Dendritic cell treated with granulocyte-macrophage colony-stimulating factor and Interleukin-4, amounts not matched to agents 40 ng/mL and 50 ng/mL, for 4 days (primary cell): ENCODE results near the gene NRARP.

Source experiments
- H3K27ac Mint-ChIP-seq: one replicate; pipeline ENCODE4 v1.8.0; 2022; ENCODE audit warnings: mild to moderate bottlenecking, mixed read lengths
- H3K27me3 Mint-ChIP-seq: one replicate; pipeline ENCODE4 v1.8.0; 2022; ENCODE audit warnings: mild to moderate bottlenecking, mixed read lengths
- H3K36me3 Mint-ChIP-seq: one replicate; pipeline ENCODE4 v1.8.0; 2022; ENCODE audit warnings: low read depth, mixed read lengths
- H3K4me1 Mint-ChIP-seq: one replicate; pipeline ENCODE4 v1.8.0; 2022; ENCODE audit warnings: low read depth, mixed read lengths
- H3K4me3 Mint-ChIP-seq: one replicate; pipeline ENCODE4 v1.8.0; 2022; ENCODE audit warnings: mild to moderate bottlenecking, moderate library complexity, mixed read lengths
- H3K9me3 Mint-ChIP-seq: one replicate; pipeline ENCODE4 v1.8.0; 2022; ENCODE audit warnings: mixed read lengths
- intact Hi-C: fragments of 100-400 bp; cut with micrococcal nuclease; formaldehyde crosslinking; loops from one replicate; pipeline ENCODE4 v1.15.0; 2022

Gene NRARP

DNA sequence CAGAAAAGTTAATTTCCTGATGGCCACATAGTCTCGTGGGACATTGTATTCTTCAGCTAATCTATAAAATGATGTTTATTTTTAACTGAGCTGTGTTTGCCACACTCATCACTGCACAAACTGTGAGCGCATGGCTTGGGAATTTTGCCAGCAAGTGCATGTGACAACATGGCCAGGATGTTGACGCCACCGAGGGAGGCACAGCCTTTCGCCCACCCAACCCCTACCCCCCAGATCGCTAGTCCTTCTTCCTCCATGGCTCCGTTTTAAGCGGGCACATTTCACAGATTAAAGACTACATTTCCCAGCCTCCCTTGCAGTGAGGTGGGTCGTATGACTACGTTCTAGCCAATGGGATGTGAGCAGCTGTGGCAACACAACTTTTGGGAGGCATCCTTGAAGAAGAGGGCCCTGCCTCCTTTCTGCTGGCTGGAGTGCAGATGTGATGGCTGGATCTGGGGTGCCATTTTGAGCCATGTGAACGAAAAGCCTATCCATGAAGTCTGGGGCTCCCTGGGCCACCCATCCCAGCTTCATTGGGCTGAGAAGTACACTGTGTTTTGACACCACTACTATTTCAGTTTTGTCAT is 7.9 kb downstream of the NRARP start:
- Mint-ChIP-seq H3K36me3 (peaks cover 5% of the 10 kb centered on the region), H3K4me1 (peaks cover 11% of the 10 kb centered on the region), H3K4me3 (no peak overlapping the region), H3K9me3 (no peaks in the 10 kb centered on the region), H3K27ac (no peak overlapping the region), H3K27me3 (peaks cover 64% of the 10 kb centered on the region)
- intact Hi-C loops: loop anchor here (2.0 to 10.0 kb wide), 2 partner anchors 113 to 231 kb away; no protein-coding TSS in a partner anchor

DNA sequence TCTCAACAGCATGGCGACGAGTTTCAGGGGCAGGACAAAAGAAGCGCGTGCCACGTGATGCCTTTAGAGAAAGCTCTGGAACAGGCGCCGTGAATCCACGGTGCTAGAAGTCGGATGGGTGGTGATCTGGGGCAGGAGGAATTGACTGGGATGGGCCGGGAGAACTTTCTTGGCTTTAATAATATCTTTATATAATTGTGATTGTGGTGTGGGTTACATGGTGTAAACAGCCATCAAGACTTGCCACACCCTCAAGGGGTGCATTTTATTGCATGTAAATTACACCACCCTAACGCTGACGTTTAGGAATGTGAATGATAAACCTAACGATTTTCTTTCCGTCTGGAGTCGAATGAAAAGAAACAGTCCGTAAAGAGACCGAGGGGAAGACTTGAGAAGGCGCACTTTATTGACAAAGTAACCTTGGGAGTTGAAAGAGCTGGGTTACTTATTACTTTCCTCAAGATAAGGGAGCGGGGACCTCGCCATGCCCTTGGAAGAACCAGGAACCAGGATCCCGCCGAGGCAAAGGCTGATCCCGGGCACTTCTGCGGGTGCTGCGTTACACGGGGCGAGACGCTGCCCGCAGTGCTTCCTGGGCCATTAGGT is 8.5 kb downstream of the NRARP start:
- peaks cover 60% of the 10 kb centered on the region for H3K27me3 Mint-ChIP-seq
- H3K9me3 Mint-ChIP-seq: no peaks in the 10 kb centered on the region
- H3K4me3 Mint-ChIP-seq: no peak overlapping the region
- intact Hi-C loops: loop anchor here (2.0 to 10.0 kb wide), 2 partner anchors 113 to 231 kb away; no protein-coding TSS in a partner anchor
- H3K36me3 Mint-ChIP-seq: peaks cover 5% of the 10 kb centered on the region
- H3K4me1 Mint-ChIP-seq: peaks cover 11% of the 10 kb centered on the region
- no peak overlapping the region for H3K27ac Mint-ChIP-seq

DNA sequence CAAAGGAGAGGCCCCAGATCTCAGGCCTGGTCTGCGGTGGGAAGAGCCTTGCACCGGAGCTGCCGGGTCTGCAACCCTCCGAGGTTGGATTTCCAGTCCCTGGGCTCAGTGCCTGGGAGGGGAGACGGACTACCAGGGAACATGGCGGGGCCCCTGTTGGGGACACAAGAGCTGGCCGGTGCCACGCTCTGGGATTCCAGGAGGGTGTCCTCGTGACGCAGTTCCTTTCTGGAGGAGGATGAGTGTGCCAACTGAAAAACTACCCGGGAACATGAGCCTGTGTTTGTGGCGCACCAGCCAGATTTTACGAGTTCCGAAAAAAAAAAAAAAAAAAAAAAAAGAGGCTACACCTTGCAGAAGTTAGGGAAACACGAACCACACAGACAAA is 9.0 kb downstream of the NRARP start:
- Mint-ChIP-seq H3K27ac (no peak overlapping the region), H3K4me3 (no peak overlapping the region), H3K27me3 (peaks cover 55% of the 10 kb centered on the region), H3K4me1 (peaks cover 11% of the 10 kb centered on the region), H3K9me3 (no peaks in the 10 kb centered on the region), H3K36me3 (peaks cover 5% of the 10 kb centered on the region)
- intact Hi-C loops: loop anchor here (10.0 kb wide), 1 partner anchor 232 kb away; no protein-coding TSS in a partner anchor

DNA sequence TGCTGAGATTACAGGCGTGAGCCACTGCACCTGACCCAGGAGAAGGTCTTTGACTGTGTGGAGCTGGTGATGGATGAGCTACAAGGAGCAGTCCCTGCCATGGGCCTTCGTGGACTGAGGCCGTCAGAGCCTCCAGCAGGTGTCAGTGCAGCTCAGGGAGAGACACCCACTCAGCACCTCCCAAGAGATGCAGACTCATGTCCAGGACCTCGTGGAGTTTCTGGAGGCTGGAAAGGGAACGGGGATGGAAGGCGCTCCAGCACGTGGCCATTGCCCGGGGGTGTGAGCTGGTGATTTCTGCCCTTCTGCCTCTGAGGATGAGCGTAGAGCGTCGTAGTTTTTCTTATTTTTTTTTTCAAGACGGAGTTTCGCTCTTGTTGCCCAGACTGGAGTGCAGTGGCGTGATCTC is 15.1 kb downstream of the NRARP start:
- H3K36me3 Mint-ChIP-seq: peaks cover 31% of the 10 kb centered on the region
- H3K4me1 Mint-ChIP-seq: peaks cover 35% of the 10 kb centered on the region
- no peak overlapping the region for H3K27ac Mint-ChIP-seq
- intact Hi-C loops: no loop called here
- H3K4me3 Mint-ChIP-seq: no peak overlapping the region
- peaks cover 8% of the 10 kb centered on the region for H3K27me3 Mint-ChIP-seq
- H3K9me3 Mint-ChIP-seq: no peaks in the 10 kb centered on the region

DNA sequence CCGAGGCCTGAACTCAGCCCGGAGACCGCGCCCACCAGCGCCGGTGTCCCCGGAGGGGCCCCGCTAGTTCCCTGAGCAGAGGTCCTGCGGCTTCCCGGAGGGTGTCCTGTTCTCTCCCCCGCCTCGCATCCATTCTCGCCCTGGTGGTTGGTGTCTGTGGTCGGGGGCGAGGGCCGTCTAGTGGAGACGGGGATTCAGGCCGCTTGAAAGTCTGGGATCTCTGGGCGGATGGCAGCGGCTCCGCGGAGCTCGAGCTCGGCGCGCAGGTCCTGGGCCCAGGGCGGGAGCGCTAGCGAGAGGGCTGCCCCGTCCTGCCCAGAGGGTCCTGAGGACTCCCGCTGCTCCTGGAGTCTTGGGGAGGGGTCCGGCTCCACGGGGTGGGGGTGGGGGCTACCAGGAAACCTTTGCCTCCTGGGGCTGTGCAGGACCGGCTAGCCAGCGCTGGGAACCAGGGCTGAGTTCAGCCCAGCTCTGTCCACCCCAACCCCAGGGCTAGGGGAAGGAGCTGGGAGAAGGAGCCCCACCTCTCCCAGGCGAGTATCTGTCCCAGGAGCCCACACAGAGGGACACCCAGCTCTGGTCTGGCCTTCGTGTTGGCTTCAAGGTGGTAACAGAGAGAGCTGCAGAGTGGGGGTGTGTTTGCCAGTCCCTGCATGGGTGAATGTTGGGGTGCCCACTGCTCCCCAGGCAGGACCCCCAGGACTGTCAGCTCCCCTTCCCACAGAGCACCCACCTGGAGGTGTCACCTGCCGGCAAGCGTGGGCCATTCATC is 20.5 kb downstream of the NRARP start:
- Mint-ChIP-seq H3K4me1 (peaks cover 63% of the 10 kb centered on the region), H3K27me3 (no peaks in the 10 kb centered on the region), H3K27ac (peak overlapping the region; percentile 58), H3K36me3 (peaks cover 64% of the 10 kb centered on the region), H3K4me3 (no peak overlapping the region), H3K9me3 (no peaks in the 10 kb centered on the region)
- intact Hi-C loops: no loop called here

DNA sequence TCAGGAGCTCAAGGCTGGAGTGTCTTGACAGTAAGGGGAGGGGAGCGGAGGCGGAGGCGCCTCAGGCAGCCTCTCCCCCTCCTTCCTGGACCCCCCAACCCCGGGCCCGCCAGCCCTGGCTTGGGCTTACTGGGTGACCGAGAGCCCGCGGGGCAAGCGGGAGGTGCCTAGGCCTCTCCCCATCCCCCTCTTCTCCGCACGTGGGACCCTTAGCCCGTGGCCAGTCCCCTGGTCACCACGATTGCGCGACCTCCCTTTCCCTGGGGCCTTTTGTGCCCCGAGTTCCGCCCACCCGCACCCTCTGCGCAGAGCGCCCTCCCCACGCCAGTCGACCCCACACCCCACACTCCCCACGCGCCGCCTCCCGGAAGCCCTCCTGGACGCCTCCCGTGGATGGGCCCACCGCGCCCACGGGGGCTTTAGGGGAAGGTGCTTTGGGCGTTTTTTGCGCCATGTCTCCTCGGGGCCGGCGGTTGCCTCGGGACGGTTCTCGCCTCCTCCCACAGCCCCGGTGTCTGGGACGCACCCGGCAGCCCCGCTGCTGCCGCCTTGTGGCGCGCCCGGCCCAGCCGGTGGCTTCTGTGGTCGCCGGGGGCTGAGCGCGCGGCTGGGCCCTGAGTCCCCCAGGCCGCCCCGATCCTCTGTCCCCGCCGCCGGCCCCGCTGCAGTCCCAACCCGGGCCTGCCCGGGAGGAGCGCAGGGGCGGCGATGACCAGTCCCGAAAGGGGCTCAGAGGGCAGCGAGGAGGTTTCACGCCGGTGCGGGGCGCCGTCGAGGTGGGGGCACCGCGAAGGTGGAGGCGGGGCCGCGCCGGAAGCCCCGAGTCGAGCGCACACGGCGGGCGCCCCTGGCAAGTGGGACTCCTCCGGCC is 21.4 kb downstream of the NRARP start:
- peaks cover 62% of the 10 kb centered on the region for H3K4me1 Mint-ChIP-seq
- peak overlapping the region; percentile 48 for H3K4me3 Mint-ChIP-seq
- H3K9me3 Mint-ChIP-seq: no peaks in the 10 kb centered on the region
- intact Hi-C loops: no loop called here
- H3K36me3 Mint-ChIP-seq: peaks cover 64% of the 10 kb centered on the region
- no peaks in the 10 kb centered on the region for H3K27me3 Mint-ChIP-seq
- H3K27ac Mint-ChIP-seq: no peak overlapping the region

DNA sequence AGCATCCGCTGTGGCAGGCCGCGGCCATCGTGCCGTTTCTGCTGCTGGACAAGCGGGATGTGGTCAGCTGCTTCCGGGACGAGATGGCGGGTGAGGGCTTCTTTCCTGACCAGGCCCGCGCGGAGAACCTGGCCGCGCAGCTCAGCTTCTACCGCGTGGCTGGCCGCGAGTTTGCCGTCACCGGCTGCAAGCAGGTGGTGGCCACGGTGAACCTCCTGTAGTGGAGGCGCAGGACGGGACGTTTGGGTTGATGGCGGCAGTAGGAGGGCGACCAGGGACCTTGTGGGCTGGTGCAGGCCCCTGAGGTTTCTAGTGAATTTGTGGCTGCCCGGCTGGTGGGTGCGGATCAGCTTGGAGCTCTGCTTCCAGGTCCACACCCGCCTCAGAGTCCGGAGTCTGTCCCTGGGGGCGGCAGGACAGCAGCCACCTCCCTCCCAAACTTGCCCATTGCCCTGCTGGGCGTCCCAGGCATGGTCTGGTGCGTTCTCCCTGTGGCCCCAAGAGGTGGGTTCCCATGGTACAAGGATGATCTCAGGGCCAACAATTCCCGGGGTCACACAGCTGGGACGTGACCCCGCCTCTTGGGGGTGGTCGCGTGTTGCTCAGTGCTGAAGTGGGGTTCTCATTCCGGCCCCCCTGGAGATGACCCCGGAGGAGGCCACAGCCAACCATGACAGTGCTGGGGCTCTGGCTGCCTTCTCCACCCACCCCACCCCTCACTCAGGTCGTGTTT is 22.2 kb downstream of the NRARP start:
- Mint-ChIP-seq H3K27ac (no peak overlapping the region), H3K9me3 (no peaks in the 10 kb centered on the region), H3K4me3 (peak overlapping the region; percentile 41), H3K36me3 (peaks cover 64% of the 10 kb centered on the region), H3K27me3 (no peaks in the 10 kb centered on the region), H3K4me1 (peaks cover 66% of the 10 kb centered on the region)
- intact Hi-C loops: no loop called here

DNA sequence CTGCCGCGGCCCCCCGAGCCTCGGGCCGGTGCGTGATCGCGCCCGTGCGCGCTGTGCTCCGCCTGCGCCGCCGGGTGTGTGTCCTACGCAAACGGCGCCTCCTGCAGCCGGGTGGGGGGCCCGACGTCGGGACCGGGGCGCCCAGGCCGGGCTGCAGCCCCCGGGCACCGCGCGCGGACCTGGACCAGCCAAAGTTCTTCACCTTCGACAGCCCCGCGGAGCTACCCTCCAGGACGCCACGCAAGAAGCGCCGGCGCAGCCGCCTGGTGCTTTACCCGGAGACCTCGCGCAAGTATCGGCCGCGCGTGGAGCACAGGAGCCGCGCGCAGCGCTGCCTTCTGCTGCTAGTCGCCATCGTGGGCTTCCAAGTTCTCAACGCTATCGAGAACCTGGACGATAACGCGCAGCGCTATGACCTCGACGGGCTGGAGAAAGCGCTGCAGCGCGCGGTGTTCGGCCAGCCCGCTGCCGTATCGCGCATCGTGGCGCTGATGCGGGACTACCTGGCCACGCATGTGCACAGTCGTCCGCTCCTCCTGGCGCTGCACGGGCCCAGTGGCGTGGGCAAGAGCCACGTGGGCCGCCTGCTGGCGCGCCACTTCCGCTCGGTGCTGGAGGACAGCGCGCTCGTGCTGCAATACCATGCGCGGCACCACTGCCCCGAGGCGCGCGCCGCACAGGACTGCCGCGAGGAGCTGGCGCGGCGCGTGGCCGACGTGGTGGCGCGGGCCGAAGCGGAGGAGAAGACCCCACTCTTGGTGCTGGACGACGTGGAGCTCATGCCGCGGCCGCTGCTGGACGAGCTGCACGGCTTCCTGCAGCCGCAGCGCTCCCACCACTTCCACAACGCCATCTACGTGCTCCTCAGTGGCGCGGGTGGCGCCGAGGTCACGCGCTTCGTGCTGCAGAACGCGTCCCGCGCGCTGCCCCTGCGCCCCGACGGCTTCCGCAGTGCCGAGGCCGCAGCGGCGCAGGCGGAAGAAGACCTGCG is 23.1 kb downstream of the NRARP start:
- Mint-ChIP-seq H3K27ac (no peak overlapping the region), H3K4me3 (peak overlapping the region; percentile 41), H3K27me3 (no peaks in the 10 kb centered on the region), H3K36me3 (peaks cover 67% of the 10 kb centered on the region), H3K9me3 (no peaks in the 10 kb centered on the region), H3K4me1 (peaks cover 75% of the 10 kb centered on the region)
- intact Hi-C loops: no loop called here

DNA sequence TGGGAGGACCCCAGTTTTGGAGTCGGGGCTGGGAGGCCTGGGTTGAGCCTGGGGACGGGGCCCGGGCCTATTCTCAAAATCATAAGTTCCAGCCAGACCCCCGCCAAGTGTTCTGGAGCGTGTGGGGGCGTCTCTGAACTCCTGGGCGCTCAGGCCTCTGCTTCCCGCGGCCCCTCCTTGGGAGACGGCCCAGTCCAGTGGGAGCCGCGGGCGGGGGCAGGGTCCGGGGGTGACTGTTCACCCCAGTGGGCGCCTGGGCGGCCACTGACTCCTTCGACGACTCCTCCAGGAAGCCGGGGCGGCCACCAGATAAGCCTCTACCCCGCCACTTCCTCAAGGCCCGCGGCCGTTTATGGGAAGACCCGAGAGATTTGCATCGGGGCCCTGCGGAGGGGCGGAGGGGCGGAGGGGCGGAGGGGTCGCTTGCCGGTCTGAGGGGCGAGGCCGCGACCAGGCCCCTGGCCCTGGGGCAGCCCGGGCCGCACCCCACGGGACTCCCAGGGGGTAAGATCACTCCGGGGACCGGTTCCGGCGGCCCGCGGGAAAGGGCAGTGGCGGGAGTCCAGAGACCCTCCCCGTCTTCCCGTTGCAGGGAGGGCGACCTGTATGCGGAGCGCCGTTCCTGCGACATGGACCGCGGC is 23.9 kb downstream of the NRARP start:
- Mint-ChIP-seq H3K4me3 (peak overlapping the region; percentile 93), H3K27ac (peak overlapping the region; percentile 87), H3K36me3 (peaks cover 67% of the 10 kb centered on the region), H3K4me1 (peaks cover 79% of the 10 kb centered on the region), H3K27me3 (no peaks in the 10 kb centered on the region), H3K9me3 (no peaks in the 10 kb centered on the region)
- intact Hi-C loops: no loop called here

DNA sequence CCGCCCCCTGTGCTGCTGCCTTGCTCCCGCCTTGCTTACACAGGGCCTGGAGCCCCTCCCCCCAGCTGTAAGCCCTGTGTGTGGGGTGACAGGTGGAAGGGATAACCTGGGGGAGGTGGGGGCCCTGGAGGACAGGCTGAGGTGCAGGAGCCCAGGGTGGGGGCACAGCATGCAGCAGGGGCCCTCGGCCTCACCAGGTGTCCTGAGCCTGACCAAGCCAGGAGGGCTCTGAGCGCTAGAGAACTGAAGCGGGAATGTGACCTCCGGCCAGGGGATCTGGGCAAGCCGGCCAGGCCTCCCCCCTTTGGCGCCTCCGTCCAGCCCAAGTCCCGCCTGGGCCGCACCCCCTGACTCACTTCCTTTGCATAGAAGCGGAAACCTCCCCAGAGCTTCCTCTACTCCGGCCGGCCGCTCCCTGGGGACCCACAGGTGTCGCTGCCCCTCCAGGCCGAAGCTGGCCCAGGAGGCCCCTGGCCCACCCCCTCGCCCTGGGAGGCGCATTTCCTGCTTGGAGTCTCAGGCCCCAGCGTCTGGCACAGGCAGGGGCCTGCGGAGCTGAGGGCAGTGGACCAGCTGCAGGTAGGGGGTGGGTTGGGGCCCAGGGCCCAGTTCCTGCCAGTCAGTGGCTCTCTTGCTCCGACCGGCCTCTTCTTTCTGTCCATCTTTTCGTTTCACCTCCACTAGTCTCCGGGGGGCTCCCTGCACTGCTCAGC is 24.6 kb downstream of the NRARP start, which contains the start of gene TOR4A:
Gene TOR4A, plus strand, starts transcription at position 398 of the 713 bp plus-strand sequence. CDS start 964 bp downstream, outside the sequence.
- H3K4me3 Mint-ChIP-seq: peak within 1 kb of the TSS; percentile 93
- intact Hi-C loops: no loop called here
- no peaks in the 10 kb centered on the region for H3K27me3 Mint-ChIP-seq
- H3K36me3 Mint-ChIP-seq: peaks cover 67% of the 10 kb centered on the region
- H3K9me3 Mint-ChIP-seq: no peaks in the 10 kb centered on the region
- H3K27ac Mint-ChIP-seq: peak within 1 kb of the TSS; percentile 87
- H3K4me1 Mint-ChIP-seq: peaks cover 72% of the 10 kb centered on the region

DNA sequence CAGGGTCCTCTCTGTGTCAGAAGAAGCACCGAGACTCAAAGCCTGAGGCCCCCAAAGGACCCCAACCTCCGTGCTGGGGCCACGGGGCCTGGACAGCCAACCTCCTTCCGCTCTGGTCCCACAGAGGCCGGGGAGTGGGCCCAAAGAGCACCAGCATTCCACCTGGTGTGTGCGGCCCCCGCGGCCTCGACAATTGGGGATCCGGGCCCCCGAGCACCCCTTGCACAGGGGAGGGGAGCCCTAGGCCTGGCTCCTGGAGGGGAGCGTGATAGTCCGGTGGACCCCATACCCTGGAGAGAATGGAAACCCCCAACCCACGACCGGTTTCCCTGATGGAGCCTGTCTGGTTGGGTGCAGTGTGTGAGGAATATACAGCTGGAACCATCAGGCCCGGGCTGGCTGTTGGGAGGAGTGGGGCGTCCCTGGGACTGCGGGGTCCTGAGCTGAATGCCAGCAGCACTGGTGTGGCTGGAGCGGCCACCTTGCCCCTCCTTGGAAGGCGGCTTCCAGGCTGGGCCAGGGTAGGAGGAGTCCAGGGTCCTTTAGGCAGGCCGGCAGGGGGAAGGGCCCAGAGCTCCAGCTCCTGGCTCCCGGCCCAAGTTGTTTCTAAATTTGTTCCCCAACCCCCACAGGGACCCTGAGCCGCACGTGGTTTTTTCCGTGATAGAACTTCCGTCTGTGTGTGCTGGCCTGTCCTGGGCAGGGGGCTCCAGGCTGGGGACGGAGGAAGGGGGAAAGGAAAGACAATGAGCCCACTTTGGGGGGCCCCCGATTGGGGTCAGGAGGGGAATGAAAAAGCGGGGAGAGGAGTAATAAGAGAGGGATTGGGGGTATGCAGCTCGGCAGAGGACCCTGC is 25.4 kb downstream of the NRARP start:
- intact Hi-C loops: no loop called here
- H3K27ac Mint-ChIP-seq: peak overlapping the region; percentile 87
- no peaks in the 10 kb centered on the region for H3K9me3 Mint-ChIP-seq
- H3K36me3 Mint-ChIP-seq: peaks cover 67% of the 10 kb centered on the region
- peaks cover 64% of the 10 kb centered on the region for H3K4me1 Mint-ChIP-seq
- peak overlapping the region; percentile 93 for H3K4me3 Mint-ChIP-seq
- H3K27me3 Mint-ChIP-seq: no peaks in the 10 kb centered on the region
